GM23338 (cell line): ENCODE measurements around the gene DENND6A.

Experiments used
- CREB1 ChIP-seq: fragments of 250-450 bp; sonication (Bioruptor Pico); IDR thresholded peaks from 2 replicates; pipeline ENCODE4 v1.5.0; 2020; ENCODE audit warnings: low read depth, mild to moderate bottlenecking, moderate library complexity
- EZH2 ChIP-seq: fragments of 200-600 bp; sonication (generic); IDR thresholded peaks from one replicate; pipeline ENCODE4 v1.8.0; 2017; ENCODE audit warnings: antibody characterized with exemption, mild to moderate bottlenecking, low read depth; ENCODE audit not compliant: unreplicated experiment
- EZH2phosphoT487 ChIP-seq: fragments of 200-600 bp; sonication (generic); IDR thresholded peaks from one replicate; pipeline ENCODE4 v1.8.1; 2018; ENCODE audit warnings: antibody characterized with exemption; ENCODE audit not compliant: unreplicated experiment
- POLR2AphosphoS5 ChIP-seq: IDR thresholded peaks from 2 replicates; pipeline ENCODE4 v1.6.1; 2016; ENCODE audit warnings: antibody characterized with exemption, low read depth
- REST ChIP-seq: IDR thresholded peaks from one replicate; pipeline ENCODE4 v1.6.1; 2018; ENCODE audit warnings: antibody characterized with exemption; ENCODE audit not compliant: unreplicated experiment
- ZNF114 ChIP-seq: fragments of 250-450 bp; sonication (Bioruptor Pico); IDR thresholded peaks from 2 replicates; pipeline ENCODE4 v1.5.0; 2020; ENCODE audit warnings: mild to moderate bottlenecking, moderate library complexity
- ZNF331 ChIP-seq: fragments of 250-450 bp; sonication (Bioruptor Pico); IDR thresholded peaks from 2 replicates; pipeline ENCODE4 v1.5.0; 2020; ENCODE audit warnings: low read depth, mild to moderate bottlenecking, moderate library complexity
- TF ChIP-seq, protein P1 (sequence below), 2 experiments: fragments of 200-600 bp in 1 of 2; sonication (generic) in 1 of 2; conservative IDR thresholded peaks; 2 replicates each; pipeline versions ENCODE4 v1.5.1 to v1.6.1; 2016 to 2017; ENCODE audit warnings: antibody characterized with exemption in 2 of 2, low read depth in 2 of 2, mild to moderate bottlenecking in 2 of 2, moderate library complexity in 1 of 2
- TF ChIP-seq, protein P2 (sequence below): fragments of 250-450 bp; sonication (Bioruptor Pico); IDR thresholded peaks from 2 replicates; pipeline ENCODE4 v1.5.0; 2020; ENCODE audit warnings: mild to moderate bottlenecking, moderate library complexity
- TF ChIP-seq, protein P3 (sequence below): IDR thresholded peaks from 2 replicates; pipeline ENCODE4 v1.6.1; 2016; ENCODE audit warnings: antibody characterized with exemption

GRCh38 chr3:57731311-57731710, 38.4 kb upstream of the DENND6A start:
- TF ChIP-seq, protein P1, sequence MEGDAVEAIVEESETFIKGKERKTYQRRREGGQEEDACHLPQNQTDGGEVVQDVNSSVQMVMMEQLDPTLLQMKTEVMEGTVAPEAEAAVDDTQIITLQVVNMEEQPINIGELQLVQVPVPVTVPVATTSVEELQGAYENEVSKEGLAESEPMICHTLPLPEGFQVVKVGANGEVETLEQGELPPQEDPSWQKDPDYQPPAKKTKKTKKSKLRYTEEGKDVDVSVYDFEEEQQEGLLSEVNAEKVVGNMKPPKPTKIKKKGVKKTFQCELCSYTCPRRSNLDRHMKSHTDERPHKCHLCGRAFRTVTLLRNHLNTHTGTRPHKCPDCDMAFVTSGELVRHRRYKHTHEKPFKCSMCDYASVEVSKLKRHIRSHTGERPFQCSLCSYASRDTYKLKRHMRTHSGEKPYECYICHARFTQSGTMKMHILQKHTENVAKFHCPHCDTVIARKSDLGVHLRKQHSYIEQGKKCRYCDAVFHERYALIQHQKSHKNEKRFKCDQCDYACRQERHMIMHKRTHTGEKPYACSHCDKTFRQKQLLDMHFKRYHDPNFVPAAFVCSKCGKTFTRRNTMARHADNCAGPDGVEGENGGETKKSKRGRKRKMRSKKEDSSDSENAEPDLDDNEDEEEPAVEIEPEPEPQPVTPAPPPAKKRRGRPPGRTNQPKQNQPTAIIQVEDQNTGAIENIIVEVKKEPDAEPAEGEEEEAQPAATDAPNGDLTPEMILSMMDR (conservative IDR thresholded peaks at IDR 0.05; ENCODE audit: low read depth in 2 of 2): no peak
- TF ChIP-seq EZH2 (no peak), ZNF331 (no peak), POLR2AphosphoS5 (no peak), CREB1 (CRISPR knock-in tag) (no peak), EZH2phosphoT487 (no peak), REST (no peak), ZNF114 (CRISPR knock-in tag) (no peak)
- TF ChIP-seq, protein P2, sequence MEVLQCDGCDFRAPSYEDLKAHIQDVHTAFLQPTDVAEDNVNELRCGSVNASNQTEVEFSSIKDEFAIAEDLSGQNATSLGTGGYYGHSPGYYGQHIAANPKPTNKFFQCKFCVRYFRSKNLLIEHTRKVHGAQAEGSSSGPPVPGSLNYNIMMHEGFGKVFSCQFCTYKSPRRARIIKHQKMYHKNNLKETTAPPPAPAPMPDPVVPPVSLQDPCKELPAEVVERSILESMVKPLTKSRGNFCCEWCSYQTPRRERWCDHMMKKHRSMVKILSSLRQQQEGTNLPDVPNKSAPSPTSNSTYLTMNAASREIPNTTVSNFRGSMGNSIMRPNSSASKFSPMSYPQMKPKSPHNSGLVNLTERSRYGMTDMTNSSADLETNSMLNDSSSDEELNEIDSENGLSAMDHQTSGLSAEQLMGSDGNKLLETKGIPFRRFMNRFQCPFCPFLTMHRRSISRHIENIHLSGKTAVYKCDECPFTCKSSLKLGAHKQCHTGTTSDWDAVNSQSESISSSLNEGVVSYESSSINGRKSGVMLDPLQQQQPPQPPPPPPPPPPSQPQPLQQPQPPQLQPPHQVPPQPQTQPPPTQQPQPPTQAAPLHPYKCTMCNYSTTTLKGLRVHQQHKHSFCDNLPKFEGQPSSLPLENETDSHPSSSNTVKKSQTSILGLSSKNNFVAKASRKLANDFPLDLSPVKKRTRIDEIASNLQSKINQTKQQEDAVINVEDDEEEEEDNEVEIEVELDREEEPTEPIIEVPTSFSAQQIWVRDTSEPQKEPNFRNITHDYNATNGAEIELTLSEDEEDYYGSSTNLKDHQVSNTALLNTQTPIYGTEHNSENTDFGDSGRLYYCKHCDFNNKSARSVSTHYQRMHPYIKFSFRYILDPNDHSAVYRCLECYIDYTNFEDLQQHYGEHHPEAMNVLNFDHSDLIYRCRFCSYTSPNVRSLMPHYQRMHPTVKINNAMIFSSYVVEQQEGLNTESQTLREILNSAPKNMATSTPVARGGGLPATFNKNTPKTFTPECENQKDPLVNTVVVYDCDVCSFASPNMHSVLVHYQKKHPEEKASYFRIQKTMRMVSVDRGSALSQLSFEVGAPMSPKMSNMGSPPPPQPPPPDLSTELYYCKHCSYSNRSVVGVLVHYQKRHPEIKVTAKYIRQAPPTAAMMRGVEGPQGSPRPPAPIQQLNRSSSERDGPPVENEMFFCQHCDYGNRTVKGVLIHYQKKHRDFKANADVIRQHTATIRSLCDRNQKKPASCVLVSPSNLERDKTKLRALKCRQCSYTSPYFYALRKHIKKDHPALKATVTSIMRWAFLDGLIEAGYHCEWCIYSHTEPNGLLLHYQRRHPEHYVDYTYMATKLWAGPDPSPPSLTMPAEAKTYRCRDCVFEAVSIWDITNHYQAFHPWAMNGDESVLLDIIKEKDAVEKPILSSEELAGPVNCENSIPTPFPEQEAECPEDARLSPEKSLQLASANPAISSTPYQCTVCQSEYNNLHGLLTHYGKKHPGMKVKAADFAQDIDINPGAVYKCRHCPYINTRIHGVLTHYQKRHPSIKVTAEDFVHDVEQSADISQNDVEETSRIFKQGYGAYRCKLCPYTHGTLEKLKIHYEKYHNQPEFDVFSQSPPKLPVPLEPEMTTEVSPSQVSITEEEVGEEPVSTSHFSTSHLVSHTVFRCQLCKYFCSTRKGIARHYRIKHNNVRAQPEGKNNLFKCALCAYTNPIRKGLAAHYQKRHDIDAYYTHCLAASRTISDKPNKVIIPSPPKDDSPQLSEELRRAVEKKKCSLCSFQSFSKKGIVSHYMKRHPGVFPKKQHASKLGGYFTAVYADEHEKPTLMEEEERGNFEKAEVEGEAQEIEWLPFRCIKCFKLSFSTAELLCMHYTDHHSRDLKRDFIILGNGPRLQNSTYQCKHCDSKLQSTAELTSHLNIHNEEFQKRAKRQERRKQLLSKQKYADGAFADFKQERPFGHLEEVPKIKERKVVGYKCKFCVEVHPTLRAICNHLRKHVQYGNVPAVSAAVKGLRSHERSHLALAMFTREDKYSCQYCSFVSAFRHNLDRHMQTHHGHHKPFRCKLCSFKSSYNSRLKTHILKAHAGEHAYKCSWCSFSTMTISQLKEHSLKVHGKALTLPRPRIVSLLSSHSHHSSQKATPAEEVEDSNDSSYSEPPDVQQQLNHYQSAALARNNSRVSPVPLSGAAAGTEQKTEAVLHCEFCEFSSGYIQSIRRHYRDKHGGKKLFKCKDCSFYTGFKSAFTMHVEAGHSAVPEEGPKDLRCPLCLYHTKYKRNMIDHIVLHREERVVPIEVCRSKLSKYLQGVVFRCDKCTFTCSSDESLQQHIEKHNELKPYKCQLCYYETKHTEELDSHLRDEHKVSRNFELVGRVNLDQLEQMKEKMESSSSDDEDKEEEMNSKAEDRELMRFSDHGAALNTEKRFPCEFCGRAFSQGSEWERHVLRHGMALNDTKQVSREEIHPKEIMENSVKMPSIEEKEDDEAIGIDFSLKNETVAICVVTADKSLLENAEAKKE (CRISPR knock-in tag): no peak
- TF ChIP-seq, protein P3, sequence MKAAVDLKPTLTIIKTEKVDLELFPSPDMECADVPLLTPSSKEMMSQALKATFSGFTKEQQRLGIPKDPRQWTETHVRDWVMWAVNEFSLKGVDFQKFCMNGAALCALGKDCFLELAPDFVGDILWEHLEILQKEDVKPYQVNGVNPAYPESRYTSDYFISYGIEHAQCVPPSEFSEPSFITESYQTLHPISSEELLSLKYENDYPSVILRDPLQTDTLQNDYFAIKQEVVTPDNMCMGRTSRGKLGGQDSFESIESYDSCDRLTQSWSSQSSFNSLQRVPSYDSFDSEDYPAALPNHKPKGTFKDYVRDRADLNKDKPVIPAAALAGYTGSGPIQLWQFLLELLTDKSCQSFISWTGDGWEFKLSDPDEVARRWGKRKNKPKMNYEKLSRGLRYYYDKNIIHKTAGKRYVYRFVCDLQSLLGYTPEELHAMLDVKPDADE: no peak
